Renal cortical epithelial cell (primary cell): Measurements from ENCODE around the gene RIPPLY1. TPM values are rescaled to one million over a fixed set of nuclear protein-coding genes. Genes with fewer than 3 reads are reported as not detected.
A peak's percentile ranks its signal among the peaks of the same experiment; 100 is the strongest.
"Not testable (repeated sequence)": the region's sequence is repeated elsewhere in the genome, so short reads cannot be mapped to it uniquely, and the experiment has no call there.

ENCODE experiments used
- DNase-seq: peaks from one replicate; pipeline ENCODE4 v3.0.0-alpha.2; 2011; ENCODE audit warnings: low read depth
- total RNA-seq: library from RNA; depleted of rRNA; stranded (reverse); fragments of >200 nt; gene quantifications from 2 replicates; pipeline ENCODE4 v1.2.3, GENCODE V29; 2014

RIPPLY1 gene
- total RNA-seq, 1 donor from 2014 or later = not detected

GRCh38 chrX:106912864-106913263 is 9.7 kb upstream of the RIPPLY1 start:
- DNase-seq = peak; percentile 64

DNA sequence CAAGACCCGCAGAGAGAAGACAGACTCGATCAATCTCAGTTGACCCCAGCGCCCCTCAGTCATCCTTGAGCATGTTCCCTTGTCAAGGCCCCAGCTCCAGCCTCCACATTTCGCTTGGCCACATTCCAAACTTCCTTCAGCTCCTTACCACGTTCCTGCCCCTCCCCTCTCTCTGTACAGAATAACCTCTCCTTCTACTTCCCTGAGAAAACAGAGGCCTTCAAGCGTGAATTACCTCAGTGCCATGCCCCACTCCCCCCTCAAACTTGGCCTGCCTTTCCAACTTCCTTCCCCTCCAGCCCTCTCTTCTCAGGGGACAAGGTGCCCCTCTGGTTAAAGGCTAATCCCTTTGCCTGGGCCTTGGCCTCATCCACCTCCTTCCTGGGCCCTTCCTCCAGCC is 3.2 kb upstream of the RIPPLY1 start:
- peak; percentile 93 for DNase-seq

- DNase-seq = no peak
Observed at GRCh38 chrX:106905064-106905708, 2.0 kb upstream of the RIPPLY1 start.

DNA sequence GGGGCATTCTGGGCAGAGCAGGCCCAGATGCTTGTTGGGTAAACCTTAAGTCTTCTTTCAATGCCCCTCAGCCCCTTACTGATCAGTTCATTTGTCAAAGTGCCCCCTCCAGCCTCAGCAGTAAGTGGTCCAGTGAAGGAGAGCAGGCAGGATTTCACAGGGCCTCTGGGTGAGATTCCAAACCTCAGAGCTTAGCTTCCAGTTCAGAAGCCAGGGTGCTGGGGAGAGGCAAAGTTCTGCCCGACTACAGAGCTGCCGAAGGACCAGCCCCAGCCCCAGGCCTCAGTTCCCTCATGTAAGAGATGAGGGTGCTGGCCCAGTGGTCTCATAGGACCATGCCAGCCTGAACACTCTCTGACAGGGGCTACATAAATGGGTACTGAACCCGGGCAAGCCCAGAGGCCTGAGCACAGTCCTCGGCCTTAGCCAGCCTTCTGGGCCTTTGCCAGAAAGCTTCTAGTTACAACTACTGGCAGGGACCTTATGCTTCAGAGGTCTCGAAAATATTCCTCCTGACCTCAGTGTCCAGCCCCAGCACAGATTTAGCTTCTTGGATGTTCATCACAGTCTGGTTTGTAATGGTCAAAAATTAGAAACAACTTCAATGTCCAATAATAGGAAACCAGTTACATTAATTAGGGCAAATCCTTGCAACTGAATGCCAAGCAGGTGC is 851 bp upstream of the RIPPLY1 start:
- DNase-seq = no peak

DNA sequence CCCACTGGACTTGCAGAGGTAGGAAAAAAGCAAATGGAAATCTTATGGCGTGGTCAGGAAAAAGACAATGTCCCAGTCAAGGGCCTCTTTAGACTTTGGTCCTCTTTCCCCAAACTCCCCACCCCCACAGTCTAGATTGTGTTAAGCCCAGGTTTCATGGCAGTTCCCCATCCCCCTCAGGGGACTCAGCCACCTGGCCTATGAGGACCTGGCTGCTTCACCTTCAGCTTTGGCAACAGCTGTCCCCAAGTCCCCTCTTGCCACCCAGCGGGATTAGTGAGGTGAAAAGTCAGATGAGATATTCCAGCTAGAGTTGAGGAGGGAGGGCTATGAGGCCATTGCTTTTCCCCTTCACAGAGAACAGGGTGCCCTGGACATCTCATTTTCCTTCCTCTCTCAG is 457 bp downstream of the RIPPLY1 start:
- DNase-seq = no peak

DNA sequence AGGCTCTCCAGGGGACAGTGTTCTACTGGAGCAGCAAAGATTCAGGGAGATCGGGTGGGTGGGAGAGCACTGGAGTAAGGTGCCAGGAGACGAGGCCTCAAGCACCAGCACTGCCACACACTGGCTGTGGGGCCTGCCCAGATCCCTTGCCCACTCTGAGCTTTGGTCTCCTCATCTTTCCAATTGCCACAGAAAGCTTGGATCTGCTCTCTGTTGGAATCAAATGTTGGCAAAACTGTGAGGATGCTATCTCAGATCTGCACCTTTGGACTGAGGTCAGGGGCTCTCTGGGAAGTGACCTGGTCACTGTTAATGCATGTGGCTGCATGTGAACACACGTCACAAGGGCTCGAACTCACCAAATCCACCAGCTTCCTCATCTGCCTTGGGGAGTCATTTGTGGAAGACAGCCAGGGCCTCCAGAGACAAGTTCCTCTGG is 1.3 kb downstream of the RIPPLY1 start:
- no peak for DNase-seq

- no peak for DNase-seq
Observed at GRCh38 chrX:106901341-106901740, 1.8 kb downstream of the RIPPLY1 start.

- no peak for DNase-seq
Observed at GRCh38 chrX:106899841-106900240, 3.3 kb downstream of the RIPPLY1 start.

DNA sequence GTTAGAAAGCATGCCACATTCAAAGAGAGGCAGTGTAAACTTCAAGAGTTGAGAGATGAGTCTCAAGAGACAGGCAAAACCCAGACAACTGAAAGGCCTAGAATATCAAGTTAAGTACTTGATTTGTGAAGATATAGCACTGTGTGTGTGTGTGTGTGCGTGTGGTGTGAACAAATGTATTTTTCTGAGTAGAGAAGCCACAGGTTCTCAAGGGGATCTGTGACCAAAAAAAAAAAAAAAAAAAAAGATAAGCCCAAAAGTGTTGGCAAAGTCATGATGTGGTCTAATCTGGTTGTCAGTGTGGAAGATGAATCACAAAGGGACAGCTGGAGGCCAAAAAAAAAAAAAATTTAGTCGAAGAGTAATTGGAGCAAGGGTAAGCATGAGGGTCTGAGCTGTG is 3.9 kb downstream of the RIPPLY1 start:
- no peak for DNase-seq

- DNase-seq = peak; percentile 84
Observed at GRCh38 chrX:106898462-106898861, 4.7 kb downstream of the RIPPLY1 start.

DNA sequence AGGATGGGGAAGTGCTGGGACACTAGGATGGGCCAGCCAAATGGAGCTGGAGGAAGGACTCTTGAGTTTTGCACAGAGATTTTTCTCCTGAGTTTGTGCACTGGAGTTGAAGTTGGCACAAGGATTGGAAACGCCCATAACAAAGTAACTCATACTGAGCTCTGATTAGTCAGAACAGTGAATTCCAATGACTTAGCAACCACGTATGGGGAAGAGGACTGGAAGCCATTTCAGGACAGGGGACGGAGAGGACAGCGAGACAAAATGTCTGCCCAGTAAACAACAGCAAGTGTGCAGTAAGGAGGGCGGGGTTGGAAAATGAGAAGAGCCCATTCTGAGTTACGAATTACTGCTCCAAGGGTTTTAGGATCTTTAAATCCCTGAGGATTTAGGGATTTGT is 5.9 kb downstream of the RIPPLY1 start:
- no peak for DNase-seq

DNA sequence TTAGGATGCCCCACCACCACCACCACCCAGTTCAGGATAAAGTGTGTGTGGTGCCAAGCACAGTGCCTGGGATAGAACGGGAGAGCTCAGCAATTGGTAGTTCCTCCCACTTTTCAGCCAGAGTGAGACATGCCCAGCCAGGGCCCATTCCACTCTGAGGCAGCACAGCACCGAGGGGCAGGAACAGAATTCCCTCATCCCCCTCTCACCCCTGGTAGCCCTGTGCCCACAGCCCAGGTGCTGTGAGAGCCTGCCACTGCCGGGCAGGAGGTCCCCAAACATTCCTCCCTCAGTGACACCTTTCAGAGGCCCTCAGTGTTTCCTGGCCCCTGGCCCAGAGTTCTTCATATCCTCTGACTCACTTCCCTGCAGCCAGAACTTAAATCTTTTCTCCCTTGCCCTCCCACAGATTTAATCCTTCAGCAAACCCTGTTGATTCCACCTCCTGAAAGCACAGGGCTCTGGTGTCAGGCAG is 8.1 kb downstream of the RIPPLY1 start:
- peak; percentile 89 for DNase-seq

- DNase-seq = peak; percentile 65
Observed at GRCh38 chrX:106894392-106894909, 8.7 kb downstream of the RIPPLY1 start.

- DNase-seq = no peak
Observed at GRCh38 chrX:106891762-106892460, 11.2 kb downstream of the RIPPLY1 start.

GRCh38 chrX:106889468-106889867 is 13.7 kb downstream of the RIPPLY1 start:
- no peak for DNase-seq

DNA sequence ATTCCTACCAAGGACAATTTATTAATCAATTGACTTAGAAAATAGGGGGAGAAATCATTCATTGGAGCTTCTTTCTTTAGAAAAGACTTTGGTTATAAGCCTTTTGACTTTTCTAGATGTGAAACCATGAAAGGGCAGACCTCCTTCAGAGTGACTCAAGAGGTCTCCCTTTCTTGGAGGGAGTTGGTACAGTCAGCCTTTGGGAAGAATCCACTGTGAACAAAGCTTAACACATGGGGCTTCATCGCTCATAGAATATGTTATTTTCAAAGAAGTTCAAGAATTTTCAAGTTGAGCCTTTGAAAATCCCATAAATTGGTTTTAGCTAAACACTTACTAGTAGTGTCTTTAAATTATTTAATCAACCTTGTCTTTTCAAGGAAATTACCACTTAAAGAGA is 28.0 kb downstream of the RIPPLY1 start:
- no peak for DNase-seq

DNA sequence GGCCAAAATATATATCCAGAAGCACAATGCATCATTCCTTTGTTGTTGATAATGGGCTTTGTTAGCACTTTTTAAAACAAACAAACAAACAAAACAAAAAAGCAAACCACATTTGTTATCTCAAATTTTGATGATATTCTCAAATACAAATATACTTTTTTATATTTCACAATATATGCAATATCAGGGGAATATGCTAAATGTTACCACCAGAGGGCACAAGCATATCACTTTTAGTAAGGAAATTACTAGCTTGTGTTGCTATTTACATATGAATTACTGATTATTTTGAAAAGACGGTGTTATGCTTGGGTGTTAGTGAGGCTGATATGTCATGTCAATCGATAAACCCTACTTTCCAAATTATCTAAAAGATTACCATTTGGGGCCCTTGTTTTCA is 29.1 kb downstream of the RIPPLY1 start:
- peak; percentile 33 for DNase-seq

DNA sequence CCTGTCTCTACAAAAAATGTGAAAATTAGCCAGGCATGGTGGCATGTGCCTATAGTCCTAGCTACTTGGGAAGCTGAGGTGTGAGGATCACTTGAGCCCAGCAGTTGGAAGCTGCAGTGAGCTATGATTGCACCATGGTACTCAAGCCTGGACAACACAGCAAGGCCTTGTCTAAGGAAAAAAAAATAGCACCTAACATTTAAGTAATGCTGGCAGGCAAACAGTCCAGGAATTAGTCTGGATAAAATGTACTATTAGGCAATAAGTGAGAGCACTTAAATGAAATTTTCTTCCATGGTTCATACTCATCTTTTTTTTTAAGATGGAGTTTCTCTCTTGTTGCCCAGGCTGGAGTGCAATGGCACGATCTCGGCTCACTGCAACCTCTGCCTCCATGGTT is 30.3 kb downstream of the RIPPLY1 start:
- DNase-seq = not testable (repeated sequence)

- DNase-seq = no peak
Observed at GRCh38 chrX:106863697-106864096, 39.4 kb downstream of the RIPPLY1 start.

- DNase-seq = peak; percentile 4
Observed at GRCh38 chrX:106862972-106863688, 40.0 kb downstream of the RIPPLY1 start.
